Coronary artery (tissue), 2 donors: ENCODE results near the gene PADI6.

Experiments
- DNase-seq: peaks from one replicate; pipeline ENCODE4 v3.0.0-alpha.2; 2017; ENCODE audit warnings: low spot score
- H3K27ac ChIP-seq, 2 donors: fragments of 200-600 bp; sonication (generic); one replicate each; pipeline ENCODE4 v1.5.1; 2016 to 2019
- H3K4me3 ChIP-seq: fragments of 200-600 bp; sonication (generic); 2 replicates; pipeline ENCODE4 v1.5.1; 2016; ENCODE audit warnings: mild to moderate bottlenecking, moderate library complexity
- CTCF ChIP-seq: fragments of 200-600 bp; sonication (generic); IDR thresholded peaks from one replicate; pipeline ENCODE4 v1.5.1; 2019; ENCODE audit warnings: antibody characterized with exemption

PADI6 gene

GRCh38 chr1:17425806-17426600, 54.0 kb downstream of the PADI6 start:
- no peak for DNase-seq
- no peak for TF ChIP-seq CTCF
- H3K27ac ChIP-seq: no peak overlapping the region
- no peak overlapping the region for H3K4me3 ChIP-seq

DNA sequence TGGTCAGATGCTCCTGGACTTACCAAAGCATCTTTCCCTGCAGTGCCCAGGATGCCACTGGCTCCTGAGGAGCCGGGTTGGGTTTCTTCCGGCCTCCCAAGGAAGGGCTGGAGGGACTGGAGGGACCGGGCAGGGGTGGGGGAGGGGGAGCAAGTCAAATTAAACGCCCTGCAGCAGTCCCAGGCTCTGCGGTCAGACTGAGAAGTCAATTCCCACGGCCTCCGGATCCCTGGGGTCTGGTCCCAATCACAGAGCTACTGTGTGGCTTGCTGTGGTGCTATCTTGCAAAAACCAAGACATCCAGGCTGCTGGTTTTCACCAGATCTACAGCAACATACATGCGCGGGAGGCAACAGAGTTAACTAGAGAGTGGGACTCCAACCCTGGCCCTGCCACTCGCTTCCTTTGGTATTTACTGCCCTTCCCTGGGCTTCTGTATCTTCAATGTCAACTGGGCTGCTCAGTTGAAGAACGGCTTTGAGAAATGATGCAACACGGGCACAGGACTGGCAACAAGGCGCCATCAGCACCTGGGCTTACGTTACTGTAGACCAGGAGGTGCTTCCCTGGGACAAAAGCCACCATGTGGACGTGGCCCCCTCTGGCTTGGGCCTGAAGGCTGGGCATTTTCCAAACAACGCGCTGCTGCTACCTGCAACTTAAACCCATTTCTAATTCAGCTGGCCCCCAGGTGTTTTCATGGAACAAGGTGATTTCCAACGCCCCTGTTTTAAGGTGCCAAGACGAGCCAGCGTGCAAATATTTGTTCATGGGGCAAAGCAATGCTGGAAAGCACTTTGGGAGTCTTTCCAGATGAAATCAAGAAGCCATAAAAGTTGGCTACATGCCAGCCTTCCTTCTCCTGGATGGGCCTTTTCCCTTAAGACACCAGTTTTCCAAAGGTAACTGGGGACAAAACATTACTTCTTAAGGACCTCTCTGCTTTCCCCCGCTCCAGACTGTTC, 56.0 kb downstream of the PADI6 start:
- no peak for DNase-seq
- Histone ChIP-seq H3K4me3 (no peak overlapping the region), H3K27ac (no peak overlapping the region)
- TF ChIP-seq CTCF: no peak

DNA sequence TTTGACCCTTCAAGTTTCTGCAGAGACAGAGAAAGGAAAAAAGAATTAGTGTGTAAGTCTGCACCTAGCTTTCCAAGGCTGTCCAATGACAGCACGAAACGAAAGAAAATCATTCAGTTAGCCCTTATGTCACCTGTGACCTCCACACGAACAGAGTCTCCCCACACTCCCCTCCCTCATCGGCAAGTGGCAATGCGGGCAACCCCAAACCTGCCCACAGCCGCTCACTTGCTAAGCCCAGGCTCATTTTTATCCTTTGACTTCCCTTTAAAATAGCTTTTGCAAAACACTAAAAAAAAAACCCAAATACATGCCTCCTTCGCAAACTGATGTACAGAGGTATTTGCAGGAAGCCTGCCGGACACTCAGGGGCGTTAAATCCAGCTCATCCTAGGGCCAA, 57.2 kb downstream of the PADI6 start:
- no peak overlapping the region for H3K4me3 ChIP-seq
- H3K27ac ChIP-seq: no peak overlapping the region
- DNase-seq: no peak
- no peak for TF ChIP-seq CTCF

DNA sequence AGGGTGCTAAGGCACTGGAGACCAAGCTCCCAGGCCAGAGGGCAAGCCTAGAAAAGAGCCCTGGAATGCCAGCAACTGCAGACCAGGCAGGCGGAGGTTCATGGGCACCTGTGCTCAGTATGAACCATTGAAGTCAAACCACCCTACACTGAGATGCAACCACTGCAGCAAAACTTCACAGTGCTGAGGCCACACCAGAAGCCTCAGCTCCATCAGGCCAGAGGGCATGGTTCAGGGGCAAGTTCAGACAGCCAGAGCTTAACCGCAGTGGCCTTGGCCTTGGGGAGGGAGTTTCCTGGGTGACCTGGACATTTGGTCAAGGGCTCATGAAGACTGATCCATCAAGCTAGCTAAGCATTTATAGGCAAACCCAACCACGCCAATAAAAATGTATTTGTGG, 60.4 kb downstream of the PADI6 start:
- no peak for DNase-seq
- TF ChIP-seq CTCF: no peak
- H3K4me3 ChIP-seq: no peak overlapping the region
- H3K27ac ChIP-seq: no peak overlapping the region

DNA sequence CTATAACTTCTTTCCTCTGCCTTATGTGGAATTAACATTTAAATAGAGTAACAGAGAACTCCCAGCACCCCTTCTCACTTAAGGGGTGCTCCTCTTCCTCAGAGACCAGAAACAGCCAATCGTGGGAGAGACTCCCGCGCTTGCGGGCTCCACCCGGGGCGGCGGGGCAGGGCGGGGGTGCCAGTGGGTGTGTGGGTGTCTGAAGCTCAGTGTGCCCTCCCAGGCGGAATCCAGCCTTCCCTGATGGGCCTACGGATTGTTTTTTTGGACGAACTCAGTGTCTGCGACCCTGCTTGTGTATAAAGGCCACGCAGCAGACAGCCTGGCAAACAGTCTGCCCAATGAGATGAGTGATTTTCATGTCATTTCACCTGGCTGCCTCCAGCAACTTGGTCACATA, 61.3 kb downstream of the PADI6 start:
- no peak overlapping the region for H3K27ac ChIP-seq
- TF ChIP-seq CTCF: no peak
- DNase-seq: no peak
- H3K4me3 ChIP-seq: no peak overlapping the region

DNA sequence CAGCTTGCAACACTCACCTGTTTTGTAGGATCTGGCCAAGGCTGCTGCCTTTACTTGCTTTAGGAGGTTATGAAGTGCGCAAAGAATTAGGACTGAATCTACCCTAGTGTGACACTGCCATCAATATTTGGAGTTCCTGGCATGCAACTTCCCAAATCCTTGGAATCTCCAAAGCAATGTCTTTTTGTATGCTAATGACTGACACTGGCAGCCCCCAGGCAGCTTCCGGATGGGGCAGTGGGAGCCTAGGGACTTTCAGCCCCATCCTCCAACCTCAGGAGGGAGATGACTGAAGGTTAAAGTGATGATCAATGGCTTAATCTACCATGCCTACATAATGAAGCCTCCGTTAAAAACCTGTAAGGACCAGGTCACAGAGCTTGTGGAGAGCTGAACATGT, 62.0 kb downstream of the PADI6 start:
- no peak for DNase-seq
- no peak for TF ChIP-seq CTCF
- no peak overlapping the region for H3K27ac ChIP-seq
- no peak overlapping the region for H3K4me3 ChIP-seq
